Measurements from ENCODE around the gene AKT3.

Gene AKT3

DNA sequence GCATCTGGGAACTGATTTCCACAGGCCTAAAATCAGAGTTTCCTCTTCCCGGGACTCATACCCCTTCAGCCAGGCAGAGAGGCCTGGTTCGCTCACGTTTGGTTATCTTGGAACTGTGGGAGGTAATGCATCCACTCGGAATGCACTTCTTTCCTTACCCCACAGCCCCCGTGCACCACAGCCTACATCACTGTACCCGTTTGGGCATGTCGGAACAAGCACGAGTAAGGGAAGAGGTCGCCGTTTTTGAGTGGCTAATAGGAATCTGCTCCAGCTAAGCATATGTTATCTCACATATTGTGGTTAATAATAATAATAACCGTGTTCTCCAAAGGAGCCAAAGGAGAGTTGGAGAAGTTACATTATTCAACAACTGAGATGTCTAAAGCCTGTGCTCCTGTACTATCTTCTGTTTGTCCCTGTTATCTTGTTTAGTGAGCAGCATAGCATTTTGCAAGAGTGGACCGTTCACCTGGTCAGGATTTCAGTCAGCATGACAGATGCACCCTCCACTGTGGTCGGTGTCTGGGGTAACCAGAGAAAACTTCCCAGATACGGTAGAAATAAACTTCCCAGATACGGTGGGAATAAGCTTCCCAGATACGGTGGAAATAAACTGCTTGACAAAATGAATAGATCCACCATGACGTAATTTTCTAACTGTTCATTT lies 395.6 kb downstream of the AKT3 start:
- Mint-ChIP-seq H3K27me3 (ENCODE audit: low read depth, poor library complexity) (peaks cover 3% of the 10 kb centered on the region), H3K27ac (peak overlapping the region; percentile 9), H3K4me3 (no peak overlapping the region), H3K4me1 (no peaks in the 10 kb centered on the region), H3K9me3 (no peaks in the 10 kb centered on the region), H3K36me3 (ENCODE audit: low read depth) (peaks cover 4% of the 10 kb centered on the region)
- no peak for DNase-seq
- TF ChIP-seq, protein P1, sequence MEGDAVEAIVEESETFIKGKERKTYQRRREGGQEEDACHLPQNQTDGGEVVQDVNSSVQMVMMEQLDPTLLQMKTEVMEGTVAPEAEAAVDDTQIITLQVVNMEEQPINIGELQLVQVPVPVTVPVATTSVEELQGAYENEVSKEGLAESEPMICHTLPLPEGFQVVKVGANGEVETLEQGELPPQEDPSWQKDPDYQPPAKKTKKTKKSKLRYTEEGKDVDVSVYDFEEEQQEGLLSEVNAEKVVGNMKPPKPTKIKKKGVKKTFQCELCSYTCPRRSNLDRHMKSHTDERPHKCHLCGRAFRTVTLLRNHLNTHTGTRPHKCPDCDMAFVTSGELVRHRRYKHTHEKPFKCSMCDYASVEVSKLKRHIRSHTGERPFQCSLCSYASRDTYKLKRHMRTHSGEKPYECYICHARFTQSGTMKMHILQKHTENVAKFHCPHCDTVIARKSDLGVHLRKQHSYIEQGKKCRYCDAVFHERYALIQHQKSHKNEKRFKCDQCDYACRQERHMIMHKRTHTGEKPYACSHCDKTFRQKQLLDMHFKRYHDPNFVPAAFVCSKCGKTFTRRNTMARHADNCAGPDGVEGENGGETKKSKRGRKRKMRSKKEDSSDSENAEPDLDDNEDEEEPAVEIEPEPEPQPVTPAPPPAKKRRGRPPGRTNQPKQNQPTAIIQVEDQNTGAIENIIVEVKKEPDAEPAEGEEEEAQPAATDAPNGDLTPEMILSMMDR (IDR thresholded peaks at IDR 0.05), result no peak

DNA sequence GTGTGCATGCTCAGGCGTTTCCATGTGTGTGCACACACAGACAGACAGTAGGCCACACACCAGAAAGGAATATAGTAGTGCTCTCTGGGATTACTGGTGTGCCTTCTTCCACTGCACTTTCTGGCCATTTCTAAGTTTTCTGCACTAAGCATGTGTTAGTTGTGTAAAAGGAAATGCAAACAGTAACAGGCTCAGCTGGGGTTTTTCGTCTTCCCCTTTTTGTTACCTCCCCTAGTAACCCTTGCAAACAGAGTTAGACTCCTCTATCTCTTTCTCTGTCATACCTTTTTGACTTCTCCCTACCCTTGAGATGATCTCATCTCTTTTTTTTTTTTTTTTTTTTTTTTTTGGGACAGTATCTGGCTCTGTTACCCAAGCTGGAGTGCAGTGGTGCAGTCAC lies 398.0 kb downstream of the AKT3 start:
- H3K4me3 Mint-ChIP-seq, result no peak overlapping the region
- H3K36me3 Mint-ChIP-seq (ENCODE audit: low read depth), result peaks cover 4% of the 10 kb centered on the region
- peak overlapping the region; percentile 64 for H3K27ac Mint-ChIP-seq
- DNase-seq, result no peak
- H3K4me1 Mint-ChIP-seq, result no peaks in the 10 kb centered on the region
- TF ChIP-seq, protein P1 (IDR thresholded peaks at IDR 0.05), result no peak
- no peaks in the 10 kb centered on the region for H3K9me3 Mint-ChIP-seq
- H3K27me3 Mint-ChIP-seq (ENCODE audit: low read depth, poor library complexity), result no peaks in the 10 kb centered on the region

DNA sequence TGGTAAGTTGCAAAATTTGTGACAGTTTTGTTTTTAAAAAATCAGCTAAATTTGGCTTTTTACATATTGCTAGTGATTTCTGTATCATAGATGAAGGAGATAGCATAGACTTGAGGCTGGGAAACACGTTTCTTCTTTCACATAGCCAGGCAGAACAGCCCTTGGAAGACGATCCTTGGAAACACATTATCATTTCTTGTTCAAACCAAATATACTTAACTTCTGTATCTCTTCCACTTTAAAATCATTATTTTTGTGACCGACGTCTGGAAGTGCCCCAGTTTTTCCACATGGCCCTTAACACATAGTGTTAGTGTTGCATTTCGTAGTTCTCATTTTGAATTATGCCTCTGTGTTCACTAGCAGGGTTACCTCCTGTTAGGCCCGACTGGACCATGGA lies 400.7 kb downstream of the AKT3 start:
- peak overlapping the region; percentile 40 for H3K27ac Mint-ChIP-seq
- no peaks in the 10 kb centered on the region for H3K4me1 Mint-ChIP-seq
- no peaks in the 10 kb centered on the region for H3K27me3 Mint-ChIP-seq (ENCODE audit: low read depth, poor library complexity)
- peaks cover 4% of the 10 kb centered on the region for H3K36me3 Mint-ChIP-seq (ENCODE audit: low read depth)
- no peaks in the 10 kb centered on the region for H3K9me3 Mint-ChIP-seq
- TF ChIP-seq, protein P1 (IDR thresholded peaks at IDR 0.05), result no peak
- no peak overlapping the region for H3K4me3 Mint-ChIP-seq
- DNase-seq, result no peak

DNA sequence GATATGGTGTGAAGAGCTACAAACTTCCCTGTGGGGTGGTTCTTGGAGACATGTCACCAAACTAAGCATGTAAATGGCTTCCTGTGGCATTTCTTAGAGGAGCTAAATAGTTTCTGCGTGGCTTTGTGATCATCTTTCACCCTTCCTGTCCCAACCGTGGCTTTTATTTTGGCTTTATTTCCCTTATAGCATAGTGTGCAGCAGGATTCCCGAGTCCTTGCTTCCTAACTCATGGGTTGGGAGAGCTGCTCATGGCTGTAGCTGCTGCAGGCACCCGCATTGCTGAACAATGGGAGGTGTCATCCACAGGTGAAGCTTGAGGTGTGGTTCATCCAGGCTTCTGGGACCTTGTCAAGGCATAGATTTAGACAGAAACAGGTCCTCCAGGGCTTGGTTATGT lies 402.2 kb downstream of the AKT3 start:
- H3K4me3 Mint-ChIP-seq, result no peak overlapping the region
- no peaks in the 10 kb centered on the region for H3K9me3 Mint-ChIP-seq
- no peak overlapping the region for H3K27ac Mint-ChIP-seq
- no peak for DNase-seq
- H3K27me3 Mint-ChIP-seq (ENCODE audit: low read depth, poor library complexity), result no peaks in the 10 kb centered on the region
- H3K36me3 Mint-ChIP-seq (ENCODE audit: low read depth), result peaks cover 4% of the 10 kb centered on the region
- no peaks in the 10 kb centered on the region for H3K4me1 Mint-ChIP-seq
- TF ChIP-seq, protein P1 (IDR thresholded peaks at IDR 0.05), result no peak

DNA sequence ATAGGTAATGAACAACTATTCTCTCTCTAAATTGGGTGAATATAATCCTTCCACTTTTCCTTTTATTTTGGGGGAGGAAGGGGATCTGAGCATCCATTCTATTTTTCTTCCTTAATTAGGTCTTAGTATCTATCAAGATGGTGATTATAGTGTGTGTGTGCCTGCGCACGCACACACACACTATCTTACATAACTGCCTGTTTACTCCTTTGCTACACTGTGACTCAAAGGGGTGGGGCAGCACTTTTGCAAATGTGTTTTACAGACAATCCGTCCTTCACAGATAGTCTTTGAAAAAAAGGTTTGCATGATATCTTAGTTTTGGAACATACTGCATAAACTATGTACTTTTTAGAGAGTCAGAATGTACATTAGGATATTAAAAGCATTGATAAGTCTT lies 402.7 kb downstream of the AKT3 start:
- Mint-ChIP-seq H3K9me3 (no peaks in the 10 kb centered on the region), H3K36me3 (ENCODE audit: low read depth) (peaks cover 4% of the 10 kb centered on the region), H3K4me1 (no peaks in the 10 kb centered on the region), H3K27ac (no peak overlapping the region), H3K27me3 (ENCODE audit: low read depth, poor library complexity) (no peaks in the 10 kb centered on the region), H3K4me3 (no peak overlapping the region)
- TF ChIP-seq, protein P1 (IDR thresholded peaks at IDR 0.05), result no peak
- no peak for DNase-seq

DNA sequence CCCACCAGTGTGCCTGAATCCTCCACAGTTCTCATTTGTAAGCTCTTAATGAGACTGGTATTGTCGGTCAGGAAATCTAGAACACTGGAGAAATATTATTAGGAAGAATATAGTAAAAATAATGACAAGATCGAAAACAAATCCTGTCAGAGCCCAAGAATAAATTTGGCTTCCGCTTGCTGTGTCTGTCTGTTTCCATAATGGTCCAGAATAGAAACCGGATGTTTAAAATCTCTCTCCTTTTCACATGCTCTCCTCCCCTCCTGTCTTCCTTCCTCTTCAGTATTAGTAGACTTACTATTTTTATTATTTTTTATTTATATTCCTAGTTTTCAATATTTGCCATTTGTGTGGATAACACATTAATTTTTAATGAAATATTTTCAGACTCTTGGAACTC lies 406.5 kb downstream of the AKT3 start:
- H3K4me3 Mint-ChIP-seq, result no peak overlapping the region
- H3K27me3 Mint-ChIP-seq (ENCODE audit: low read depth, poor library complexity), result no peaks in the 10 kb centered on the region
- no peak for DNase-seq
- no peaks in the 10 kb centered on the region for H3K4me1 Mint-ChIP-seq
- TF ChIP-seq, protein P1 (IDR thresholded peaks at IDR 0.05), result no peak
- H3K9me3 Mint-ChIP-seq, result no peaks in the 10 kb centered on the region
- no peak overlapping the region for H3K27ac Mint-ChIP-seq
- no peaks in the 10 kb centered on the region for H3K36me3 Mint-ChIP-seq (ENCODE audit: low read depth)
